ENCODE results near the gene BTBD19. TPM values are rescaled to one million over a fixed set of nuclear protein-coding genes. Genes with fewer than 3 reads are reported as not detected.

BTBD19 gene, protein sequence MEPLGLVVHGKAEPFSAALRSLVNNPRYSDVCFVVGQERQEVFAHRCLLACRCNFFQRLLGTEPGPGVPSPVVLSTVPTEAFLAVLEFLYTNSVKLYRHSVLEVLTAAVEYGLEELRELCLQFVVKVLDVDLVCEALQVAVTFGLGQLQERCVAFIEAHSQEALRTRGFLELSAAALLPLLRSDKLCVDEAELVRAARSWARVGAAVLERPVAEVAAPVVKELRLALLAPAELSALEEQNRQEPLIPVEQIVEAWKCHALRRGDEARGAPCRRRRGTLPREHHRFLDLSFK
- 36.9 and 37.9 TPM in 2 replicates for polyA plus RNA-seq (2012; rRNA removed)
- polyA plus RNA-seq (2012; cell fraction: cytosol; rRNA removed) = 7.5 and 10.1 TPM in 2 replicates
- polyA plus RNA-seq (2012; cell fraction: nucleus; rRNA removed) = 265 and 277 TPM in 2 replicates

DNA sequence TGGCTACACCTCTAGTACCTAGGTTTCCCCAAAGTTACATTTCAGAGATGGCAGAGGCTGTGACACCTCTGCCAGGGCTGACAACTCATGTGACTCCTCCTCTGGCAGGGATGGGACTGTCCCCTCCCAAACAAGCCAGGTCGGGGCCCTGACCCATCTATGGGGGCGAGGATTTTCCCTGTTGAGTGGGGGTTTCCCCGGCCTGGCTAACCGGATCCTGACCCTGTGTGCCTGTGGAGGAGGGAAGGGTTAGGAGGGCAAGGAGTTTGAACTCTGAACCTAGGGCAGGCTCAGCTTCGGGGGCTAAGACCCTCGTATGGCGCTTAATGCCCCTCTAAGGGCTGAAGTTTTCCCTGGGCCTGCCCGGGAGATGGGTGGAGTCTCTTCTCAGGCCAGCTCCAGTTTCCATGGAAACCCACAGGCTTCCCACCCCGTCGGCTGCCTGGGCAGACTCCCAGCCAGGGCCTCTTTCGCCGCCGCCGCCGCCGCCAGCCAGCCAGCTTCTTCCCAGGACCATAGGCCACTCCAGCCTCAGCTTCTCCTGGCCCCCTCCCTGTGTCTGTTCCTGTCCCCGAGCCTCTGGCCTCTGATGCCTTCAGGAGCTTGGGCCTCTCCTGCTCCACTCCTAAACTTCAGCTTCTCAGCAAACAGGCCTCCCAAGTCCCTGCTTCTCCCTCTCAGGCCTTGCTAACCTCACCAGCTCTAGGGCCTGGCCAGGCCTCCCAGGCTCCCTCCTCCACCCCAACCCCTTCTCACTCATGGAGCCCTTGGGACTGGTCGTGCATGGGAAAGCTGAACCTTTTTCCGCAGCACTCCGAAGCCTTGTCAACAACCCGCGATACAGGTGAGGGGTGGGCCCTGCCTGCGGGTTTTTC lies at the start of gene BTBD19:
BTBD19 (plus strand) TSS at position 461 of the 875 bp plus-strand sequence; CDS start at position 759, 298 bp downstream.
- Histone ChIP-seq H3K9me2 (no peaks in the 10 kb centered on the region), H3K4me1 (ENCODE audit: control insufficient read depth in 1 of 2, insufficient read depth in 2 of 2, low read depth in 1 of 2, low read length in 1 of 2) (peaks cover 54 to 82% of the 10 kb centered on the region in 2 experiments; a peak in 3 of 4 replicates), H3K9ac (peak within 1 kb of the TSS; percentile 94), H4K20me1 (ENCODE audit: insufficient read depth) (peaks cover 3% of the 10 kb centered on the region; the same call in 1 of the 2 replicates), H3F3A (replicated peaks; ENCODE audit: insufficient read depth) (peaks cover 68% of the 10 kb centered on the region), H3K27ac (ENCODE audit: low read depth in 2 of 2, low read length in 1 of 2) (peak within 1 kb of the TSS; percentile 94 to 100), H2AFZ (ENCODE audit: low read depth) (no peak within 1 kb of the TSS), H3K9me3 (no peaks in the 10 kb centered on the region), H3K36me3 (replicated peaks in 1 of 2; ENCODE audit: control insufficient read depth in 1 of 2, insufficient read depth in 2 of 2, low read length in 1 of 2) (peaks cover 30 to 40% of the 10 kb centered on the region in 2 experiments), H3K79me2 (ENCODE audit: insufficient read depth) (peaks cover 67% of the 10 kb centered on the region), H3K27me3 (ENCODE audit: insufficient read depth) (no peaks in the 10 kb centered on the region), H3K4me2 (peak within 1 kb of the TSS; percentile 76), H3K4me3 (ENCODE audit: low read depth in 2 of 2, low read length in 1 of 2) (peak within 1 kb of the TSS; percentile 43 to 54)
- ChIA-PET POLR2A (interaction anchor here (0.9 to 3.2 kb wide), 6 partner anchors 9 to 178 kb away, joined by 3 to 29 read pairs (median 11); partner anchors contain the start of genes EIF2B3, PLK3 and RPS8), CTCF (interaction anchor here (0.6 to 2.4 kb wide), 8 partner anchors 8 to 202 kb away, joined by 3 to 11 read pairs (median 4); partner anchors contain the start of genes HECTD3, PLK3 and RPS8)
- 25% methylated on average over 19 of the region's 23 CpGs for WGBS (ENCODE audit: low lambda C conversion rate)
- DNase-seq = peak; percentile 93
- TF ChIP-seq FOXM1 (IDR thresholded peaks at IDR 0.05; ENCODE audit: low read depth) = no peak
- TF ChIP-seq SMC3 (IDR thresholded peaks at IDR 0.05; ENCODE audit: low read depth, low read length) = 0 out of 2 replicates have a peak, but pooled peaks have one; percentile 8
- no peak for TF ChIP-seq GATA2 (CRISPR knock-in tag; IDR thresholded peaks at IDR 0.05)
- 0 out of 2 replicates have a peak, but pooled peaks have one; percentile 38 for TF ChIP-seq MXI1 (IDR thresholded peaks at IDR 0.05; ENCODE audit: low read depth, low read length)

DNA sequence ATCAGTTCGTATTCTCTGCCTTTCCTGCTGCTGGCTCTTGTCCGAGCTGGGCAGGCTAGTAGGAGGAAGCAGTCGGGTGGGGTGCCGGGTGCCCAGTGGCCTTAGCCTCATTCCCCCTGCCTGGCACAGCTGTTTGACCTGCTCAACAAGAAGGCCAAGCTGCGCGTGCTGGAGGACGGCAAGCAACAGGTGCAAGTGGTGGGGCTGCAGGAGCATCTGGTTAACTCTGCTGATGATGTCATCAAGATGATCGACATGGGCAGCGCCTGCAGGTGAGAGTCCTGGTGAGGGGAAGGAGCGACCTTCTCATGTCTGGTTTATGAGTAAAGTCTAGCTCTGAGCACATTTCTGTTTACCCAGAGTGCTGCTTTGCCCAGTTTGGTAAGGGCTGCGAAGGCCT lies 49.2 kb upstream of the BTBD19 start:
- DNase-seq = no peak
- TF ChIP-seq, protein P1, sequence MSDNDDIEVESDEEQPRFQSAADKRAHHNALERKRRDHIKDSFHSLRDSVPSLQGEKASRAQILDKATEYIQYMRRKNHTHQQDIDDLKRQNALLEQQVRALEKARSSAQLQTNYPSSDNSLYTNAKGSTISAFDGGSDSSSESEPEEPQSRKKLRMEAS (IDR thresholded peaks at IDR 0.05; ENCODE audit: low read depth) = no peak
- TF ChIP-seq, protein P2, sequence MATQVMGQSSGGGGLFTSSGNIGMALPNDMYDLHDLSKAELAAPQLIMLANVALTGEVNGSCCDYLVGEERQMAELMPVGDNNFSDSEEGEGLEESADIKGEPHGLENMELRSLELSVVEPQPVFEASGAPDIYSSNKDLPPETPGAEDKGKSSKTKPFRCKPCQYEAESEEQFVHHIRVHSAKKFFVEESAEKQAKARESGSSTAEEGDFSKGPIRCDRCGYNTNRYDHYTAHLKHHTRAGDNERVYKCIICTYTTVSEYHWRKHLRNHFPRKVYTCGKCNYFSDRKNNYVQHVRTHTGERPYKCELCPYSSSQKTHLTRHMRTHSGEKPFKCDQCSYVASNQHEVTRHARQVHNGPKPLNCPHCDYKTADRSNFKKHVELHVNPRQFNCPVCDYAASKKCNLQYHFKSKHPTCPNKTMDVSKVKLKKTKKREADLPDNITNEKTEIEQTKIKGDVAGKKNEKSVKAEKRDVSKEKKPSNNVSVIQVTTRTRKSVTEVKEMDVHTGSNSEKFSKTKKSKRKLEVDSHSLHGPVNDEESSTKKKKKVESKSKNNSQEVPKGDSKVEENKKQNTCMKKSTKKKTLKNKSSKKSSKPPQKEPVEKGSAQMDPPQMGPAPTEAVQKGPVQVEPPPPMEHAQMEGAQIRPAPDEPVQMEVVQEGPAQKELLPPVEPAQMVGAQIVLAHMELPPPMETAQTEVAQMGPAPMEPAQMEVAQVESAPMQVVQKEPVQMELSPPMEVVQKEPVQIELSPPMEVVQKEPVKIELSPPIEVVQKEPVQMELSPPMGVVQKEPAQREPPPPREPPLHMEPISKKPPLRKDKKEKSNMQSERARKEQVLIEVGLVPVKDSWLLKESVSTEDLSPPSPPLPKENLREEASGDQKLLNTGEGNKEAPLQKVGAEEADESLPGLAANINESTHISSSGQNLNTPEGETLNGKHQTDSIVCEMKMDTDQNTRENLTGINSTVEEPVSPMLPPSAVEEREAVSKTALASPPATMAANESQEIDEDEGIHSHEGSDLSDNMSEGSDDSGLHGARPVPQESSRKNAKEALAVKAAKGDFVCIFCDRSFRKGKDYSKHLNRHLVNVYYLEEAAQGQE (IDR thresholded peaks at IDR 0.05; ENCODE audit: low read depth, low read length) = no peak
- TF ChIP-seq YY1 (IDR thresholded peaks at IDR 0.05; ENCODE audit: low read depth) (no peak), FOXJ3 (CRISPR knock-in tag; IDR thresholded peaks at IDR 0.05) (no peak), NRF1 (IDR thresholded peaks at IDR 0.05; ENCODE audit: low read depth, low read length) (no peak)
- TF ChIP-seq, protein P3, sequence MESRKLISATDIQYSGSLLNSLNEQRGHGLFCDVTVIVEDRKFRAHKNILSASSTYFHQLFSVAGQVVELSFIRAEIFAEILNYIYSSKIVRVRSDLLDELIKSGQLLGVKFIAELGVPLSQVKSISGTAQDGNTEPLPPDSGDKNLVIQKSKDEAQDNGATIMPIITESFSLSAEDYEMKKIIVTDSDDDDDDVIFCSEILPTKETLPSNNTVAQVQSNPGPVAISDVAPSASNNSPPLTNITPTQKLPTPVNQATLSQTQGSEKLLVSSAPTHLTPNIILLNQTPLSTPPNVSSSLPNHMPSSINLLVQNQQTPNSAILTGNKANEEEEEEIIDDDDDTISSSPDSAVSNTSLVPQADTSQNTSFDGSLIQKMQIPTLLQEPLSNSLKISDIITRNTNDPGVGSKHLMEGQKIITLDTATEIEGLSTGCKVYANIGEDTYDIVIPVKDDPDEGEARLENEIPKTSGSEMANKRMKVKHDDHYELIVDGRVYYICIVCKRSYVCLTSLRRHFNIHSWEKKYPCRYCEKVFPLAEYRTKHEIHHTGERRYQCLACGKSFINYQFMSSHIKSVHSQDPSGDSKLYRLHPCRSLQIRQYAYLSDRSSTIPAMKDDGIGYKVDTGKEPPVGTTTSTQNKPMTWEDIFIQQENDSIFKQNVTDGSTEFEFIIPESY (IDR thresholded peaks at IDR 0.05; ENCODE audit: borderline replicate concordance, low read depth) = no peak
- no peaks in the 10 kb centered on the region for H3K79me2 ChIP-seq (ENCODE audit: insufficient read depth)
- no peaks in the 10 kb centered on the region for H3K4me1 ChIP-seq (ENCODE audit: control insufficient read depth in 1 of 2, insufficient read depth in 2 of 2, low read depth in 1 of 2, low read length in 1 of 2)
- H3K9ac ChIP-seq = no peak overlapping the region
- H3K27ac ChIP-seq (ENCODE audit: low read depth in 2 of 2, low read length in 1 of 2) = no peak overlapping the region
- H3K9me3 ChIP-seq = no peaks in the 10 kb centered on the region
- no peaks in the 10 kb centered on the region for H3K27me3 ChIP-seq (ENCODE audit: insufficient read depth)
- WGBS (ENCODE audit: low lambda C conversion rate) = 94% methylated on average over 10 of the region's 11 CpGs
- ChIA-PET POLR2A (interaction anchor here (0.6 to 1.2 kb wide), 3 partner anchors 11 to 16 kb away, joined by 3 read pairs; partner anchors contain the start of gene RPS8), CTCF (no interaction called here)
- no peaks in the 10 kb centered on the region for H3F3A ChIP-seq (replicated peaks; ENCODE audit: insufficient read depth)
- no peak overlapping the region for H3K4me2 ChIP-seq
- no peaks in the 10 kb centered on the region for H3K9me2 ChIP-seq
- H4K20me1 ChIP-seq (ENCODE audit: insufficient read depth) = no peaks in the 10 kb centered on the region
- H3K36me3 ChIP-seq (replicated peaks in 1 of 2; ENCODE audit: control insufficient read depth in 1 of 2, insufficient read depth in 2 of 2, low read length in 1 of 2) = peaks cover 24 to 48% of the 10 kb centered on the region in 2 experiments
- no peak overlapping the region for H2AFZ ChIP-seq (ENCODE audit: low read depth)
- H3K4me3 ChIP-seq (ENCODE audit: low read depth in 2 of 2, low read length in 1 of 2) = no peak overlapping the region

Data from SK-N-SH (cell line).